B cell (primary cell): Measurements from ENCODE around the gene DNHD1. TPM values are rescaled to one million over a fixed set of nuclear protein-coding genes. Genes with fewer than 3 reads are reported as not detected.

Experiments
- ATAC-seq: fragments of 200-7000 bp; cut with Tn5 transposase; one replicate; pipeline ENCODE4 v1.10.0; 2021; ENCODE audit warnings: low read depth, mild to moderate bottlenecking, moderate number of reproducible peaks, moderate library complexity
- CTCF ChIA-PET: fragments of 350-600 bp; sonication (Branson Sonifier 250); formaldehyde crosslinking; loops from one replicate; lab custom pipeline; 2021; ENCODE audit warnings: antibody characterized with exemption, inconsistent platforms; lab: Charles Lee
- POLR2A ChIA-PET: fragments of 350-600 bp; sonication (Branson Sonifier 250); formaldehyde crosslinking; loops from one replicate; lab custom pipeline; 2021; ENCODE audit warnings: antibody characterized with exemption; lab: Charles Lee
- DNase-seq: peaks from one replicate; pipeline ENCODE4 v3.0.0; 2013
- H2AFZ ChIP-seq: 2 replicates; pipeline ENCODE4 v1.6.1; 2012; ENCODE audit warnings: mild to moderate bottlenecking, low read depth, low read length; ENCODE audit not compliant: insufficient read depth, poor library complexity, severe bottlenecking
- H3K27ac ChIP-seq, 2 donors: 1 replicate in 1 of 2; 2 replicates in 1 of 2; pipeline ENCODE4 v1.5.1; 2012 to 2013; ENCODE audit warnings: low read length in 2 of 2, mild to moderate bottlenecking in 2 of 2, moderate library complexity in 1 of 2
- H3K27me3 ChIP-seq, 4 experiments: fragments of 200-600 bp in 1 of 4; sonication (generic) in 1 of 4; replicated peaks in 1 of 4; 1 replicate in 2 of 4; 2 replicates in 2 of 4; pipeline versions ENCODE4 v1.6.1 to v1.7.0; 2013 to 2016; ENCODE audit warnings: low read length in 3 of 4, mild to moderate bottlenecking in 2 of 4, mixed read lengths in 1 of 4, moderate library complexity in 1 of 4; ENCODE audit not compliant: insufficient read depth in 4 of 4, control insufficient read depth in 3 of 4; ENCODE audit errors: control extremely low read depth in 1 of 4
- H3K36me3 ChIP-seq, 2 experiments: replicated peaks in 1 of 2; 1 replicate in 1 of 2; 2 replicates in 1 of 2; pipeline versions ENCODE4 v1.6.1 to v1.7.1; 2013; ENCODE audit warnings: low read length in 1 of 2; ENCODE audit not compliant: insufficient read depth in 2 of 2, control insufficient read depth in 1 of 2; ENCODE audit errors: control extremely low read depth in 1 of 2, extremely low read depth in 1 of 2
- H3K4me1 ChIP-seq, 2 donors: fragments of 200-600 bp in 1 of 2; sonication (generic) in 1 of 2; 1 replicate in 1 of 2; 2 replicates in 1 of 2; pipeline versions ENCODE4 v1.5.1 to v1.6.1; 2013 to 2017; ENCODE audit warnings: low read length in 2 of 2; ENCODE audit not compliant: control insufficient read depth in 2 of 2, insufficient read depth in 2 of 2
- H3K4me2 ChIP-seq: replicated peaks from 2 replicates; pipeline ENCODE3; 2012; ENCODE audit warnings: mild to moderate bottlenecking, low read depth, low read length; ENCODE audit not compliant: poor library complexity, severe bottlenecking
- H3K4me3 ChIP-seq, 5 experiments: fragments of 200-600 bp in 1 of 5; sonication (generic) in 1 of 5; 1 replicate in 3 of 5; 2 replicates in 2 of 5; pipeline versions ENCODE4 v1.5.1 to v1.7.0; 2011 to 2016; ENCODE audit warnings: low read length in 4 of 5, mild to moderate bottlenecking in 4 of 5, low read depth in 2 of 5, control low read depth in 1 of 5, moderate library complexity in 1 of 5; ENCODE audit not compliant: insufficient read depth in 1 of 5; ENCODE audit errors: control extremely low read depth in 1 of 5, extremely low read depth in 1 of 5
- H3K79me2 ChIP-seq: fragments of 200-600 bp; sonication (generic); one replicate; pipeline ENCODE4 v1.6.0; 2016; ENCODE audit warnings: low read length; ENCODE audit not compliant: control insufficient read depth, insufficient read depth
- H3K9ac ChIP-seq: fragments of 200-600 bp; sonication (generic); 2 replicates; pipeline ENCODE4 v1.6.1; 2017; ENCODE audit warnings: mild to moderate bottlenecking, low read length, moderate library complexity
- H3K9me3 ChIP-seq, 3 donors: one replicate each; pipeline versions ENCODE4 v1.6.1 to v1.7.1; 2013; ENCODE audit warnings: low read length in 2 of 3; ENCODE audit not compliant: control insufficient read depth in 2 of 3, insufficient read depth in 1 of 3; ENCODE audit errors: control extremely low read depth in 1 of 3
- H4K20me1 ChIP-seq: 2 replicates; pipeline ENCODE4 v1.6.0; 2012; ENCODE audit warnings: mild to moderate bottlenecking, low read length; ENCODE audit not compliant: insufficient read depth, control insufficient read depth, poor library complexity, severe bottlenecking
- H3K27ac Mint-ChIP-seq: one replicate; pipeline ENCODE4 v1.8.0; 2021; ENCODE audit warnings: mixed read lengths
- H3K27me3 Mint-ChIP-seq: one replicate; pipeline ENCODE4 v1.8.0; 2021; ENCODE audit warnings: mixed read lengths
- H3K4me1 Mint-ChIP-seq: one replicate; pipeline ENCODE4 v1.8.0; 2021; ENCODE audit warnings: mixed read lengths
- H3K4me3 Mint-ChIP-seq: one replicate; pipeline ENCODE4 v1.8.0; 2021; ENCODE audit warnings: mixed read lengths
- H3K9me3 Mint-ChIP-seq: one replicate; pipeline ENCODE4 v1.8.0; 2022; ENCODE audit warnings: mixed read lengths; ENCODE audit not compliant: insufficient read depth
- CTCF ChIP-seq: fragments of 200-600 bp; IDR thresholded peaks from one replicate; pipeline ENCODE4 v1.8.0; 2022; ENCODE audit warnings: antibody characterized with exemption, mild to moderate bottlenecking
- EZH2 ChIP-seq: IDR thresholded peaks from 2 replicates; pipeline ENCODE4 v1.6.1; 2012; ENCODE audit warnings: borderline replicate concordance, low read depth, mild to moderate bottlenecking, moderate library complexity, low read length; ENCODE audit not compliant: insufficient read depth, poor library complexity, severe bottlenecking
- WGBS: methylation state at CpG from one replicate; pipeline ENCODE4 v1.1.5; 2013; ENCODE audit warnings: missing lambda C conversion rate; ENCODE audit not compliant: insufficient coverage; 5-methylcytosine and 5-hydroxymethylcytosine counted together
- intact Hi-C: fragments of 100-400 bp; cut with micrococcal nuclease; formaldehyde crosslinking; loops from one replicate; pipeline ENCODE4 v1.10.0; 2022
- polyA plus RNA-seq: library from polyadenylated mRNA; depleted of rRNA; stranded (reverse); fragments of >200 nt; gene quantifications from 2 replicates; pipeline ENCODE4 v1.2.3, GENCODE V29; 2012
- total RNA-seq, 2 donors: library from RNA; stranded (reverse); fragments of 120-200 nt in 1 of 2; gene quantifications; 1 replicate in 1 of 2; 2 replicates in 1 of 2; pipeline versions ENCODE4 v1.2.3 to v1.2.4, GENCODE V29; 2013 to 2022

The DNHD1 gene
- total and polyA plus RNA-seq, 2 donors (not counting 1 experiment from before 2014, with no cell fraction given) = 53.9 to 58.2 TPM

- peaks cover 39% of the 10 kb centered on the region for H3K4me1 Mint-ChIP-seq
- no peaks in the 10 kb centered on the region for H3K9me3 ChIP-seq
- peak overlapping the region; percentile 97 for H3K27ac Mint-ChIP-seq
- intact Hi-C loops = loop anchor here (1.0 to 10.0 kb wide), 9 partner anchors 9 to 797 kb away; partner anchors contain the start of genes APBB1, FHIP1B, ILK and MRPL17
- peak overlapping the region; percentile 85 for H3K4me2 ChIP-seq
- peaks cover 20 to 27% of the 10 kb centered on the region in 2 donors for H3K4me1 ChIP-seq
- H3K4me3 ChIP-seq = peak overlapping the region; percentile 16 to 92 (median 83)
- no peaks in the 10 kb centered on the region for H3K27me3 Mint-ChIP-seq
- H4K20me1 ChIP-seq = no peaks in the 10 kb centered on the region
- H3K27ac ChIP-seq = peak overlapping the region; percentile 90 to 96
- peak overlapping the region; percentile 97 for H3K4me3 Mint-ChIP-seq
- WGBS = 17% methylated on average over 11 of the region's 13 CpGs
- peaks cover 0 to 58% of the 10 kb centered on the region in 2 experiments for H3K36me3 ChIP-seq
- no peak for DNase-seq
- POLR2A ChIA-PET = interaction anchor here (0.9 to 2.4 kb wide), 6 partner anchors 63 to 201 kb away, joined by 3 to 15 read pairs (median 6); partner anchors contain the start of genes APBB1, MRPL17, SMPD1 and TAF10
- H3K27me3 ChIP-seq = no peaks in the 10 kb centered on the region
- TF ChIP-seq CTCF (no peak), EZH2 (no peak)
- CTCF ChIA-PET = interaction anchor here (0.9 to 2.8 kb wide), 8 partner anchors 8 to 265 kb away, joined by 3 to 12 read pairs (median 3); partner anchors contain the start of gene SMPD1
- peak overlapping the region; percentile 84 for H3K9ac ChIP-seq
- no peak for ATAC-seq
- peaks cover 47% of the 10 kb centered on the region for H3K79me2 ChIP-seq
- peak overlapping the region; percentile 90 for H2AFZ ChIP-seq
- no peaks in the 10 kb centered on the region for H3K9me3 Mint-ChIP-seq
Observed at GRCh38 chr11:6481924-6482275, 15.2 kb upstream of the DNHD1 start.

- Mint-ChIP-seq H3K9me3 (no peaks in the 10 kb centered on the region), H3K4me1 (peaks cover 39% of the 10 kb centered on the region), H3K27me3 (no peaks in the 10 kb centered on the region), H3K4me3 (peak overlapping the region; percentile 97), H3K27ac (peak overlapping the region; percentile 97)
- ATAC-seq = no peak
- H3K9ac ChIP-seq = peak overlapping the region; percentile 84
- peak overlapping the region; percentile 85 for H3K4me2 ChIP-seq
- H3K79me2 ChIP-seq = peaks cover 47% of the 10 kb centered on the region
- H2AFZ ChIP-seq = no peak overlapping the region
- TF ChIP-seq EZH2 (no peak), CTCF (no peak)
- ChIA-PET POLR2A (interaction anchor here (0.6 to 2.4 kb wide), 4 partner anchors 22 to 137 kb away, joined by 3 to 15 read pairs (median 4); partner anchors contain the start of genes SMPD1, TAF10 and TPP1), CTCF (interaction anchor here (1.0 to 2.8 kb wide), 3 partner anchors 48 to 255 kb away, joined by 3 to 12 read pairs (median 3); no protein-coding TSS in a partner anchor)
- no peak for DNase-seq
- H3K27ac ChIP-seq = peak overlapping the region; percentile 90 to 96
- H3K4me1 ChIP-seq = peaks cover 20 to 27% of the 10 kb centered on the region in 2 donors
- no peaks in the 10 kb centered on the region for H4K20me1 ChIP-seq
- peak overlapping the region in 3 of 5 experiments; percentile 83 to 92 (median 85) for H3K4me3 ChIP-seq
- 95% methylated on average over 2 of the region's 4 CpGs for WGBS
- H3K9me3 ChIP-seq = no peaks in the 10 kb centered on the region
- no peaks in the 10 kb centered on the region for H3K27me3 ChIP-seq
- H3K36me3 ChIP-seq = peaks cover 0 to 58% of the 10 kb centered on the region in 2 experiments
- intact Hi-C loops = loop anchor here (10.0 kb wide), 1 partner anchor 798 kb away; the partner anchor contains the start of genes TRIM22 and TRIM5
Observed at GRCh38 chr11:6482441-6482840, 14.6 kb upstream of the DNHD1 start.
